ENCODE measurements around the gene SRPK3.
"Not testable (repeated sequence)": the region's sequence is repeated elsewhere in the genome, so short reads cannot be mapped to it uniquely, and the experiment has no call there.

The SRPK3 gene
- total RNA-seq, result 0 reads per million in 3 experiments

DNA sequence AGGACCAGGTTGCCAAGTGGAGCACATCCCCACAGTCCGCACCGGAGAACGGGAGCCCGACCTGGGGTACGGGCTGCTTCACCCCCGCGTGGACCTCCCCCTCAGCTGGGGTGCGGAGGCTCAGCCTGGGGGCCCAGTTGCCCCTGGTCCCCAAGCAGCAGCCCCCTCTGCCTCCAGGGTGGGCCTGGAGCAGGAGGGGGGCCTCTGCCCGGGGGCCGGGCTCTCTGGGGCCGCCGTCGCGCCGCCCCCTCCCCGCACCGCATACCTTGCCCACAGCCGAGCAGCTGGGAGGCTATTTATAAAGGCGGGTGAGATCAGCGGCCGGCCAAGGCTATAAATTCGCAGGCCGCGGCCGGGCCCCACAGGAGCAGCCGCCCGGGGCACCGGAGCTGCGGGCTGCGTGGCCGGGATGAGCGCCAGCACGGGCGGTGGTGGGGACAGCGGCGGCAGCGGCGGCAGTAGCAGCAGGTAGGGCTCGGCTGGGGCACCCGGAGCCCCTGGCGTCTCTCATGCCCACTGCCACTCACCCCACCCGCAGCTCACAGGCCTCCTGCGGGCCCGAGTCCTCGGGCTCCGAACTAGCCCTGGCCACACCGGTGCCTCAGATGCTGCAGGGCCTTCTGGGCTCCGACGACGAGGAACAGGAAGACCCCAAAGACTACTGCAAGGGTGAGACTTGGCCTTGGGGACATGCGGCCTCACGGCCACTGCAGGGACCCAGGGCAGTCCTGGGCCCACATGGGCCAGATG lies at the start of gene SRPK3:
Gene SRPK3 (plus strand): TSS at position 364 of the 750 bp plus-strand sequence. CDS start 46 bp downstream, at position 410.
- no peak for DNase-seq

GRCh38 chrX:153731117-153731844 lies 49.6 kb upstream of the SRPK3 start:
- DNase-seq, result no peak

DNA sequence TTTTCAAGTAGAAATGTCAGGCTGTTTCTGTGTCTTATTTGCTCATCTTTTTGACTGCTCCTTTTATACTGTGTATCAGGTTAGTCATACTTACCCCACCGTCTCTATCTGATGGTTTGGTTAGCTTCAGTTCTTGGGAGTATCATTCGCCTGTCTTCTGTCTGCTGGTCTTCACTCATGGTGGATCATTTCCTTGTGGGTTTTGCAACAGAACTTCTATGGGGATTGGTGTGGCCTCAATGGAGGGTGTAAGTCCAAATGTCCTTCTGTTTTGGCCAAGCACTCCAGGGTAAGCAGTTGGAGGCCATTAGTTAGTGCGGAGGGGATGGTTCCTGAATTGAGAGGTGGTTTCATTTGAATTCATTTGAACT lies 49.0 kb upstream of the SRPK3 start:
- no peak for DNase-seq

GRCh38 chrX:153732401-153732800 lies 48.4 kb upstream of the SRPK3 start:
- DNase-seq, result no peak

- no peak for DNase-seq
Measured at GRCh38 chrX:153733651-153734240, 47.1 kb upstream of the SRPK3 start.

DNA sequence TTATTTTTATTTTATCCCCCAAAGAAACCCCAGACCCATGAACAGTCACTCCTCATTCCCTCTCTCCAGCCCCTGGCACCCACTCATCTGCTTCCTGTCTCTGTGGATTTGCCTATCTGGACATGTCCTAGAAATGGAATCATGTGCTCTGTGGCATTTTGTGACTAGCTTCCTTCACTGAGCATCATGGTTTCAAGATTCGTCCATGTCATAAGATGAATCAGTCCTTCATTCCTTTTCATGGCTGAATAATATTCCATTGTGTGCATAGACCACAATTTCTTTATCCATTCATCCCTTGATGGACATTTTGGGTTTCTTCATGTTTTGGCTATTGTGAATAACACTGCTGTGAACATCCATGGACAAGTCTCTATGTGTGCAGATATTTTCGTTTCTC lies 46.0 kb upstream of the SRPK3 start:
- DNase-seq, result no peak

- peak; percentile 34 for DNase-seq
Measured at GRCh38 chrX:153735274-153735673, 45.6 kb upstream of the SRPK3 start.

GRCh38 chrX:153736071-153736820 lies 44.6 kb upstream of the SRPK3 start:
- no peak for DNase-seq

DNA sequence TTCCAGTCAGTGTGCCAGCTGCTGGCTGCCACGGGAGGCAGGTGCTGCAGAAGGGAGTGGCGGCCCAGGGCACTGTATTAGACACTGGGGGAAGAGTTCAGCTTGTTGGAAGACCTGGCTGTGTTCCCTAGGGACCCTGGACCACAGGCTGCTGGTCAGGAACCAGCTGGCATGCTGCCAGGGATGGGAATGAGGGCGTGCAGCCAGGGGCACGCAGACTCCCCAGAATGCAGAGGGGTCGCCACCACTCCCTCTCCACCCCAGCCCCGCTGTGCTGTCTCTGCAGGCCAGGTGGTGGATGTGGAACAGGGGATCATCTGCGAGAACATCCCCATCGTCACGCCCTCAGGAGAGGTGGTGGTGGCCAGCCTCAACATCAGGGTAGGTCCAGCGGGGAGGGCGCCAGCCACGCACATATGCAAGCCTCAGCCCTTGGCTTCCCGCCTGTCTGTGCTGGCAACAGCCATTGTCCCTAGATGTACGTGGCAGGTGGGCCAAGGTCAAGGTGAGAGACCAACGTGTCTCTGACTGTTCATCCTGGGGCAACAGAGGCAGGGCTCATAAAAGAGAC lies 43.9 kb upstream of the SRPK3 start:
- DNase-seq, result no peak

GRCh38 chrX:153738056-153738605 lies 42.7 kb upstream of the SRPK3 start:
- DNase-seq, result no peak

DNA sequence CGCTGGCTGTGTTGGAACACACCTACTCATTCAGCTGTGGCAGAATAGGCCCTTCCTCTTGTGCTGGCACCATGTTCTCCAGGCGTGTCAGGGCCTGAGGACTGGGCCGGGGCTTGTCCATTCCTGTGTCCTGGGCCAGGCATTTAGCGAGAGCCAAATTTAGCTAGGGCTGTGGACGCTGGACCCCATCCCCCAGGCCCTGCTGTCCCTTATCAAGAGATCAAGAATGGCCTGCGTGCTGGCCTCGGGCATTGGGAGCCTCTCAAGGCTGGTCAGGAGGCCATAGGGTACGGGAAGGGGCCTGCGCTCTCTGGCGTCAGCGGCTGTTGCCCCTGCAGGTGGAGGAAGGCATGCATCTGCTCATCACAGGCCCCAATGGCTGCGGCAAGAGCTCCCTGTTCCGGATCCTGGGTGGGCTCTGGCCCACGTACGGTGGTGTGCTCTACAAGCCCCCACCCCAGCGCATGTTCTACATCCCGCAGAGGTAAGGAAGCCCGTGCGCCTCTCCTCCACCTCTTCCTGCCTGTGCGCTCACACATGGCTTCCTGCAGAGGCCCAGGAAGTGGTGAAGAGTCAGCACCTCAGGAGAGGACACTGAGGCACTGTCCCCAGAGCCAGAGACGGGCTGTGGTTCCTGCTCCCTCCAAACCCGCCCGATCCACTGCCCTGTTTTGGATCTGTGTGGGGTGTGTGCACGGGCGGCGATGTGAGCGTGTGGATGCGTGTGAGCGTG lies 40.9 kb upstream of the SRPK3 start:
- DNase-seq, result no peak

DNA sequence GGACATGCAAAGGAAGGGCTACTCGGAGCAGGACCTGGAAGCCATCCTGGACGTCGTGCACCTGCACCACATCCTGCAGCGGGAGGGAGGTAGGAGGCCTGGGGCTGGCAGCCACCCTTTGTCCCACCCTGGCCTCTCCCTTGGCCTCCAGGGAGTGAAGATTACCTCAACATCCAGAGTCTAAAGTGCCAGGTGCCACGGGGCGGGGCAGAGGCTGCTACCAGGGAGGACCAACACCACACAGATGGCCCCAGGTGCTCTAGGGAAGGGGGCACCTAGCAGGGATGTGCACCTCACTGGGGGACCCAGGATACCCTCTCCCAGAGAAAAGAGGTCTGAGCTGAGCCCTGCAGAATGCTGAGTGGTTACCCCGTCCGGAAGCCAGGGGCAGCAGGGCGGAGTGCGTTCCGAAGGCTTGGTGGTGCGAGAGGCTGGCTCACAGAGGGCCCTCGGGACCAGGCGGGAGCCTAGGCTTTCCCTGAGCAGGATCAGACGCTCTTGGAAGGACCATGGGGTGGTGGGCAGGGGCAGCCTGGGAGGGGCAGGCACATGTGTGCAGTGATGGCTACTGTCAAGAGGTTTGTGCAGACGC lies 40.1 kb upstream of the SRPK3 start:
- DNase-seq, result no peak

DNA sequence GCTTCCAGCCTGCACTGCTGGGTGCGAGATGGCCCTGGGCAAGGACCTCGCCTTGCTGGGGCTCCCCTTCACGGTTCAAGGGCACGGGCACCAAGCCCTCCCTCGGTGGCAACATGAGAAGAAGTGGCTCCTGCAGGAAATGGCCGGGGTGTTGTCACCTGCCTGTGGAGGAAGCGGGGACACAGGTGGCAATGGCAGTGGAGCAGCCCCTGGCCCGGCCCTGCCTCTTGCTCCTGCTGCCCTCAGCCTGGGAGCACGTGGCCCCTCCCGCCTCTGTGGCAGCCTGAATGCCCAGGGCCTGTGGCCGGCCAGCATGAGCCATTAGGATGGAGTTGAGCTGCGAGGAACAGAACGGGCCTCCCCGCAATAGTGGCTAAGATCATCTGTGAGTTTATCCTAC lies 39.4 kb upstream of the SRPK3 start:
- DNase-seq, result no peak

- DNase-seq, result not testable (repeated sequence)
Measured at GRCh38 chrX:153742111-153742510, 38.7 kb upstream of the SRPK3 start.

- DNase-seq, result not testable (repeated sequence)
Measured at GRCh38 chrX:153742796-153743467, 37.9 kb upstream of the SRPK3 start.

- not testable (repeated sequence) for DNase-seq
Measured at GRCh38 chrX:153743468-153744209, 37.2 kb upstream of the SRPK3 start.

DNA sequence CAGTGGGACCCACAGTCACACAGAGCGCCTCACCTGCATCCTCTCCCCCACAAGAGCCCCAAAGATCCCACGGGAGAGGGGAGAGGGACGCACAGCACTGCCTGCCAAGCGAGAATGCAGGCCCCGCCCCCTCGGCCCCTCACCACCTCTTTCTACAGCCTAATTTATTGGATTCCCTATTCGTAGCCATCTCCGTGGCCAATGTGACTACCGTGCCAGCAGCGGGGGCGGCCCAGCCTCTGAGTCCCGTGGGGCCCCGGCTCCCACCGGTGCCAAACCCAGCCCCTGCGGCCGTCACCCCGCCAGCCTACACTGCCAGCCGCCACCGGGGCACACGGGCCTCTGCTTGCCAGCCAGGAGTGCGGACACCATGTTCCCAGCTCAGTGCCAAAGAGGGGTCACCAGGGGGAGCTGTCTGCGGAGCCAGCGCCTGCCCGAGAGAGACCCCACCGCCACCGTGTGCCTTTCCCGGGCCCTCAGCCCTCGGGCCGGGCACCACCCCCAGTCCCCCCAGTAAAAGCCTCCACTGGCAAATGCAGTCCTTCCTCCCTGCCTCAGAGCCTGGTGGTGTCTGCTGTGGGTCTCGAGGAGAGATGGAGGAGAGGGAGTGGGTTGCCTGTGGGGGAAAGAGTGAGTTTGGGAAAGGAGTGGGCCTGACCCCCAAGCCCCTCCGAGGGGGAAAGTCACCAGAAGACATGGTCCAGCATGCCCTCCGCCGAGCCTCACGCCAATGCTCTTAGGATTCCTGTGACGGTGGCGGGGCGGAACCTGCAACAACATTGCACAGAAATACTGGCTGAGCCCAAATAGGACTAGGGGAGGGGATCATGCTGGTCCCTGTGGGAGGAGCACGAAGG lies 36.4 kb upstream of the SRPK3 start:
- DNase-seq, result no peak

DNA sequence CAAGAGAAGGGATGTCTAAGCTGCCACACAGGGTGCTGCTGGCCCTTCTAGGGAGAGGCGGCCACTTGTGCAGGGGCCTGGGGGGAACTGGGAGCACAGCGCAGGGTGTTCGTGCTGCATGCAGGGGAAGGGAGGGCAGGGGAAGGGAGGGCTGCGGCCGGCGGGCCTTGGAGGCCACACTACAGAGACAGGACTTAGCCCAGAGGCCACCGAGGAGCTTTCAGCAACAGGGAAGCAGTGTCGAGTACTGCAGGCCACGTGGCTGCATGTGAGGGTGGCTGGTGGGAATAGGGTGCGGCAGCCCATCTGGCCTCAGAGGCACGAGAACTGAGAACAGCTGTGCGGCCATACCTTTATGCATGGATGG lies 35.8 kb upstream of the SRPK3 start:
- DNase-seq, result not testable (repeated sequence)

GRCh38 chrX:153746359-153746758 lies 34.5 kb upstream of the SRPK3 start:
- no peak for DNase-seq
